SK-N-SH (cell line): ENCODE data around the gene TMEM9.

Experiments used
- CTCF ChIP-seq: fragments of 200-600 bp; sonication (generic); IDR thresholded peaks from 2 replicates; pipeline ENCODE4 v1.6.1; 2017; ENCODE audit warnings: antibody characterized with exemption, mild to moderate bottlenecking, moderate library complexity
- ELF1 ChIP-seq: IDR thresholded peaks from 2 replicates; pipeline ENCODE4 v1.4.0; 2012
- EZH2phosphoT487 ChIP-seq: fragments of 200-600 bp; sonication (generic); IDR thresholded peaks from 2 replicates; pipeline ENCODE4 v1.6.1; 2017; ENCODE audit warnings: low read depth, mixed run types, mild to moderate bottlenecking, antibody characterized with exemption, moderate library complexity, borderline replicate concordance
- NRF1 ChIP-seq: IDR thresholded peaks from 2 replicates; pipeline ENCODE4 v1.6.1; 2012; ENCODE audit warnings: low read depth, mild to moderate bottlenecking, low read length
- TAF1 ChIP-seq: IDR thresholded peaks from 2 replicates; pipeline ENCODE4 v1.6.1; 2012; ENCODE audit warnings: low read depth, mild to moderate bottlenecking, low read length, moderate library complexity, borderline replicate concordance

- TF ChIP-seq TAF1 (no peak), NRF1 (no peak), CTCF (no peak), EZH2phosphoT487 (no peak), ELF1 (no peak)
Measured at GRCh38 chr1:201156346-201156745, 2.1 kb upstream of the TMEM9 start.
